ENCODE measurements around the gene RGS14.

Gene RGS14

DNA sequence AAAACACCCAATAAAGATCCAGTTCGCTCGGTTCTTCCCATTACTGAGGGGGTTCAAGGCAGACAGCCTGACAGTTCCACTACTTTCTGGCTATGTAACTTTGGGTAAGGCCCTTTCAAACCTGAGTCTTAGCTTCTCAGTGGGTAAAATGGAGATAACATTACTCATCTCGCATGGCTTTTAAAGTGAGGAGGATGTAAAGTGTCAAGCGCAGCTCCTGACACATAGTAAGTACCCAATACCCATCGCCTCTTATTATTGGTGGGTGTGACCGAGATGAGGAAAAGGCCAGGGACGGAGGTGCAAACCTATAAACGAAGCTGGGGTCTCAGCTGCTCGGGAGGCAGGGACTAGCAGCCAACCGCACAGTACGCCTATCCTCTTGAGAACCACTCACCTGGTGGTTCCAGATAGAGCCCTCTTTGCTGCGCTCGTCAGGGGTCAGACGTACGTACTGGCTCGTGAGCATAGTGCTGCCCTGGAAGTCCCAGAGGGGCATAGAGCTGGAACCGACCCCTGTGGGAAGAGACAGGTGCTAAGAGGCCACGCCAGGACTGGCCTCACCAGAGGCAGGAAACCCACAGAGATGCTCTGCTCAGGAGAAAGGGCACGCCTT lies 6.8 kb upstream of the RGS14 start:
- Histone ChIP-seq H3K27ac (ENCODE audit: low read depth, low read length) (peak overlapping the region; percentile 95), H3K79me2 (ENCODE audit: insufficient read depth, low read length) (peaks cover 54% of the 10 kb centered on the region), H3K36me3 (ENCODE audit: low read length) (peaks cover 6% of the 10 kb centered on the region; the same call in 1 of the 2 replicates), H4K20me1 (ENCODE audit: low read depth, low read length) (no peaks in the 10 kb centered on the region; the same call in 1 of the 2 replicates), H3K4me3 (ENCODE audit: insufficient read depth, low read length, poor library complexity, severe bottlenecking) (peak overlapping the region; percentile 76), H3K27me3 (ENCODE audit: low read length) (no peaks in the 10 kb centered on the region), H3K9ac (ENCODE audit: low read length) (peak overlapping the region; percentile 70), H2AFZ (ENCODE audit: low read depth, low read length, severe bottlenecking) (peak overlapping the region; percentile 50), H3K4me2 (ENCODE audit: low read depth, low read length, poor library complexity, severe bottlenecking) (peak overlapping the region; percentile 97), H3K9me3 (ENCODE audit: insufficient read depth, low read length) (no peaks in the 10 kb centered on the region), H3K9me2 (replicated peaks; ENCODE audit: insufficient read depth, low read length) (no peaks in the 10 kb centered on the region), H3F3A (ENCODE audit: insufficient read depth) (no peaks in the 10 kb centered on the region)
- TF ChIP-seq EZH2phosphoT487 (conservative IDR thresholded peaks at IDR 0.05; ENCODE audit: low read length): no peak
- TF ChIP-seq, protein P1, sequence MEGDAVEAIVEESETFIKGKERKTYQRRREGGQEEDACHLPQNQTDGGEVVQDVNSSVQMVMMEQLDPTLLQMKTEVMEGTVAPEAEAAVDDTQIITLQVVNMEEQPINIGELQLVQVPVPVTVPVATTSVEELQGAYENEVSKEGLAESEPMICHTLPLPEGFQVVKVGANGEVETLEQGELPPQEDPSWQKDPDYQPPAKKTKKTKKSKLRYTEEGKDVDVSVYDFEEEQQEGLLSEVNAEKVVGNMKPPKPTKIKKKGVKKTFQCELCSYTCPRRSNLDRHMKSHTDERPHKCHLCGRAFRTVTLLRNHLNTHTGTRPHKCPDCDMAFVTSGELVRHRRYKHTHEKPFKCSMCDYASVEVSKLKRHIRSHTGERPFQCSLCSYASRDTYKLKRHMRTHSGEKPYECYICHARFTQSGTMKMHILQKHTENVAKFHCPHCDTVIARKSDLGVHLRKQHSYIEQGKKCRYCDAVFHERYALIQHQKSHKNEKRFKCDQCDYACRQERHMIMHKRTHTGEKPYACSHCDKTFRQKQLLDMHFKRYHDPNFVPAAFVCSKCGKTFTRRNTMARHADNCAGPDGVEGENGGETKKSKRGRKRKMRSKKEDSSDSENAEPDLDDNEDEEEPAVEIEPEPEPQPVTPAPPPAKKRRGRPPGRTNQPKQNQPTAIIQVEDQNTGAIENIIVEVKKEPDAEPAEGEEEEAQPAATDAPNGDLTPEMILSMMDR (IDR thresholded peaks at IDR 0.05; ENCODE audit: insufficient read depth, low read length, poor library complexity, severe bottlenecking): no peak

DNA sequence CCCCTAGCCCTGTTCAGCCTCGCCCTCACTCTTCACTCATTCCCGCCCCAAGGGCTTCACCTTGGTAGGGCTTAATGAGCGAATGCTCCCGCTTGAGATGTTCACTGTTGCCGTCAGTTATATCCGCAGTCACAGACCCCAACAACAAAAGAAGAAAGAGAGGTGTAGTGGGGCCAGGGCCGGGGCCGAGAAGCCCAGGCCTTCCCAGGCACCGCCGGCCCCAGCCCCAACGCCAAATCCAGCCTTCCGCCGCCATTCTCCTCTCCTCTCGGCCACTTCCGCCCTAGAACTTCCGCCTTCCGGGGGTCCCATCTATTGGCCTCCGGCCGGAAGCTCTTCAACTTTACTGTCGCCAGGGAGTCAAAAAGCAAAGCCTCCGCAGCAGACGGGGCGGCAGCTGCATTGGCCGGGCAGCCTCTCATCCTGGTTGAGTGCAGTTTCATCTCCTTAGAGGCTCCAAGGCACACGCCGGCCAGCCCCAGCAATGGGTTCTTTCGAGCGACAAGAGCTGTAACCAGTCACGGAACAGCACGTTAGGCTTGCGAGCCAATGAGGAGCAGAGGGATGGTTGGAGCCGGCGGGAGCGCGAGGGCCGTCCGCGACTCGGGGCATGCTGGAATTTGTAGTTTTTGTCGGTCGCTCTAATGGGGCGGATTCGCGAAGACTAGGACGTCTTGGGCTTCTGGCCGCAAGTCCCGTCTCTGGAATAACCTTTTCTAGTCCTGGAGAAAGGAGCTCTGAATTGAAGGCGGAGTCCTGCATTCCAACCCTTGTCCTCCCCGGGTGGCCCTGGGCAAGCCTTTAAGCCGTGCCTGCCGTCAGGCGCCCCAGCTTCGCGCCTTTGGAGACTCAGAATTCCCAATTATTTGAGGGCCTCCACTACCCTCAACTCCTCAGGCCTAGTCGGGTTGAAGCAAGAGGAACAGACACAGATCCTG lies 6.1 kb upstream of the RGS14 start, which contains the start of gene LMAN2:
LMAN2 (minus strand) TSS at position 277 of the 938 bp plus-strand sequence; CDS start at position 256, 21 bp downstream.
- Histone ChIP-seq H2AFZ (ENCODE audit: low read depth, low read length, severe bottlenecking) (peak within 1 kb of the TSS; percentile 72), H3K27ac (ENCODE audit: low read depth, low read length) (peak within 1 kb of the TSS; percentile 95), H3K27me3 (ENCODE audit: low read length) (no peaks in the 10 kb centered on the region), H3K36me3 (ENCODE audit: low read length) (peaks cover 6% of the 10 kb centered on the region; the same call in 1 of the 2 replicates), H3K9me2 (replicated peaks; ENCODE audit: insufficient read depth, low read length) (no peaks in the 10 kb centered on the region), H3K9me3 (ENCODE audit: insufficient read depth, low read length) (no peaks in the 10 kb centered on the region), H3K4me2 (ENCODE audit: low read depth, low read length, poor library complexity, severe bottlenecking) (peak within 1 kb of the TSS; percentile 97), H3K4me3 (ENCODE audit: insufficient read depth, low read length, poor library complexity, severe bottlenecking) (peak within 1 kb of the TSS; percentile 76), H3K79me2 (ENCODE audit: insufficient read depth, low read length) (peaks cover 47% of the 10 kb centered on the region), H4K20me1 (ENCODE audit: low read depth, low read length) (no peaks in the 10 kb centered on the region; the same call in 1 of the 2 replicates), H3F3A (ENCODE audit: insufficient read depth) (peaks cover 3% of the 10 kb centered on the region; the same call in 1 of the 2 replicates), H3K9ac (ENCODE audit: low read length) (peak within 1 kb of the TSS; percentile 70)
- no peak for TF ChIP-seq EZH2phosphoT487 (conservative IDR thresholded peaks at IDR 0.05; ENCODE audit: low read length)
- TF ChIP-seq, protein P1 (IDR thresholded peaks at IDR 0.05; ENCODE audit: insufficient read depth, low read length, poor library complexity, severe bottlenecking): no peak

DNA sequence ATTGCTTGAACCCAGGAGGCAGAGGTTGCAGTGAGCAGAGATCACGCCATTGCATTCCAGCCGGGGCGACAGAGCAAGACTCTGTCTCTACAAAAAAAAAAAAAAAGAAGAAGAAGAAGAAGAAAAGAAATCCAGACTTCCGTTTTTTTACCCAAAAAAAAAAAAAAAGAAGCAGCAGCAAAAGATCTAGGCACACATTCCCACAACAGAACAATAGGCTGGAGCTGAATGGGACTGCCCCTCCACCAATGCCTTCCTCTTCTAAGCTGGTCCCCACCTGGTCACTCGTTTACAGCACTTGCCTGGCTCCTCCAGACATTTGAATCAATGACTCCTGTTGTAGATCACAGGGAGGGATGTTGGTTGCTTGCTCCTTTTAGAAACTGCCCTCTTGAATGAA lies 4.6 kb upstream of the RGS14 start:
- H3K79me2 ChIP-seq (ENCODE audit: insufficient read depth, low read length): peaks cover 32% of the 10 kb centered on the region
- no peak overlapping the region for H3K4me3 ChIP-seq (ENCODE audit: insufficient read depth, low read length, poor library complexity, severe bottlenecking)
- H3K9me3 ChIP-seq (ENCODE audit: insufficient read depth, low read length): no peaks in the 10 kb centered on the region
- H3K4me2 ChIP-seq (ENCODE audit: low read depth, low read length, poor library complexity, severe bottlenecking): no peak overlapping the region
- no peak overlapping the region for H3K27ac ChIP-seq (ENCODE audit: low read depth, low read length)
- H3F3A ChIP-seq (ENCODE audit: insufficient read depth): peaks cover 7% of the 10 kb centered on the region
- no peaks in the 10 kb centered on the region; the same call in 1 of the 2 replicates for H3K36me3 ChIP-seq (ENCODE audit: low read length)
- H3K9ac ChIP-seq (ENCODE audit: low read length): no peak overlapping the region
- no peaks in the 10 kb centered on the region for H3K9me2 ChIP-seq (replicated peaks; ENCODE audit: insufficient read depth, low read length)
- no peak overlapping the region for H2AFZ ChIP-seq (ENCODE audit: low read depth, low read length, severe bottlenecking)
- H4K20me1 ChIP-seq (ENCODE audit: low read depth, low read length): no peaks in the 10 kb centered on the region; the same call in 1 of the 2 replicates
- H3K27me3 ChIP-seq (ENCODE audit: low read length): no peaks in the 10 kb centered on the region
- no peak for TF ChIP-seq EZH2phosphoT487 (conservative IDR thresholded peaks at IDR 0.05; ENCODE audit: low read length)
- TF ChIP-seq, protein P1 (IDR thresholded peaks at IDR 0.05; ENCODE audit: insufficient read depth, low read length, poor library complexity, severe bottlenecking): no peak
